ENCODE results near the gene FLT4.

DNA sequence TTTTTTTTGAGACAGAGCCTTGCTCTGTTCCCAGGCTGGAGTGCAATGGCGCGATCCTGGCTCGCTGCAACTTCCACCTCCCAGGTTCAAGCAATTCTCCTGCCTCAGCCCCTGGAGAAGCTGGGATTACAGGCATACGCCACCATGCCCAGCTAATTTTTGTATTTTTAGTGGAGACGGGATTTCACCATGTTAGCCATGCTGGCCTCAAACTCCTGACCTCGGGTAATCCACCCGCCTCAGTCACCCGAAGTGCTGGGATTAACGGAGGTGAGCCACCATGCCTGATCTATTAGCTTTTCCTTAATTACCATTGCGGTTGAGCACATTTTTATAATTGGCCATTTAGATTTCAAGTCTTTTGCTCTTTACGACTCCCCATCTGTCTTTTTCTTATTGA lies 2.9 kb upstream of the FLT4 start:
- TF ChIP-seq CTCF (IDR thresholded peaks at IDR 0.05) (no peak), EZH2 (IDR thresholded peaks at IDR 0.05; ENCODE audit: borderline replicate concordance, insufficient read depth, low read depth, low read length, poor library complexity, severe bottlenecking) (no peak)
